IgD-negative memory B cell (primary cell): Measurements from ENCODE around the gene SKP1. TPM values are rescaled to one million over a fixed set of nuclear protein-coding genes. Genes with fewer than 3 reads are reported as not detected.
"Not testable (repeated sequence)": the region's sequence is repeated elsewhere in the genome, so short reads cannot be mapped to it uniquely, and the experiment has no call there.

Experiments used
- H3K27ac Mint-ChIP-seq, 3 donors: one replicate each; pipeline ENCODE4 v1.8.0; 2020 to 2022; ENCODE audit warnings: mild to moderate bottlenecking in 3 of 3, mixed read lengths in 3 of 3, moderate library complexity in 1 of 3
- H3K27me3 Mint-ChIP-seq: one replicate; pipeline ENCODE4 v1.8.0; 2021; ENCODE audit warnings: mixed read lengths
- H3K36me3 Mint-ChIP-seq: one replicate; pipeline ENCODE4 v1.8.0; 2020; ENCODE audit warnings: mild to moderate bottlenecking, mixed read lengths
- H3K4me1 Mint-ChIP-seq, 3 donors: one replicate each; pipeline ENCODE4 v1.8.0; 2020 to 2022; ENCODE audit warnings: mixed read lengths in 3 of 3, mild to moderate bottlenecking in 1 of 3
- H3K4me3 Mint-ChIP-seq, 4 donors: one replicate each; pipeline ENCODE4 v1.8.0; 2020 to 2022; ENCODE audit warnings: mild to moderate bottlenecking in 4 of 4, mixed read lengths in 4 of 4, moderate library complexity in 3 of 4
- H3K9me3 Mint-ChIP-seq, 3 donors: one replicate each; pipeline ENCODE4 v1.8.0; 2020 to 2021; ENCODE audit warnings: mixed read lengths in 3 of 3, mild to moderate bottlenecking in 1 of 3
- polyA plus RNA-seq: library from polyadenylated mRNA; unstranded; fragments of 300-500 nt; fragmentation: Illumina TruSeq; gene quantifications from one replicate; pipeline ENCODE4 v1.2.3, GENCODE V29; 2021

The SKP1 gene
- polyA plus RNA-seq: 875 TPM

DNA sequence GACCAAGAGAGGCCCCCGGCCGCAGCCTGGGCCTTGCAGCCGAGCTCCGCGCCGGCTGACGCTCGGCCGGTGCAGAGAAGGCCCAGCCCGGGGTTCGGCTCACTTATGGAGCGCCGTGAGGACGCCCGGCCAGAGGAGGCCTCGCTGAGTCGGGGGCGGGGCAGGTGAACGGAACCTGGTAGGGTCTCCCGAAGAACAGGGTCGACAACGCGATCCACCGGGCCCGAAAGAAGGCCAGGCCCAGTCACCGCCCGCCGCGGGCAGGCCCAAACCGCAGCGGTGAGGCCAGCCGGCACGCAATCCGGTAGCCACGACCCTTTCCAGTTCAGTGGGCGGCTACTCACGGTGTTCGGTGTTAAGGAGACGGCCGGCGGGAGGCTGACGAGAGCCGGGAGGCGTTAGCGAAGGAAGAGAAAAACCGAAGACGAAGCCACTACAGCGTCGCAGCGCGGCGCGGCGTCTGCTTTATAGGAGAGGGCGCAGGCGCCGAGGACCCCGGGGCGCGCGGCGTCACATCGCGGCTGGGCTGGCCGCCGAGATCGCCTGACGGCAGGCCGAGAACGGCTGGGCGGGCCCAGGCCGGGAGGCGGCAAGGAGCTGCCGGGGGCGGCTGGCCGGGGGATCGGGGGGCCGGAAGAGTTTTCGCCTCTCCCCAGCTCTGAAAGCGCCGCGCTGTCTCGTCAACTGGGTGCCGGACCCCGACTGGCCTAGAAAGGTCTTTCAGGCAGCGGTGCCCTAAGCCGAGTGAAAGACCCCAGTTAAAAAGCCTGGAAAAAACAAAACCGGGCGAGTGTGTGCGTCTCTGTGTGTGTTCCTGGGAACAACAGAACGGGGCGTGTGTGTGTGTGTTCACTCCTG, at the start of gene SKP1:
SKP1 (minus strand) TSS at position 440 of the 858 bp plus-strand sequence. CDS start 2,928 bp downstream, outside the sequence.
- H3K27me3 Mint-ChIP-seq: no peaks in the 10 kb centered on the region
- peak within 1 kb of the TSS; percentile 95 to 99 (median 98) for H3K4me3 Mint-ChIP-seq
- H3K36me3 Mint-ChIP-seq: no peaks in the 10 kb centered on the region
- peak within 1 kb of the TSS; percentile 97 to 99 (median 98) for H3K27ac Mint-ChIP-seq
- H3K4me1 Mint-ChIP-seq: peaks cover 10 to 26% (median 26%) of the 10 kb centered on the region in 3 donors
- H3K9me3 Mint-ChIP-seq: no peaks in the 10 kb centered on the region

DNA sequence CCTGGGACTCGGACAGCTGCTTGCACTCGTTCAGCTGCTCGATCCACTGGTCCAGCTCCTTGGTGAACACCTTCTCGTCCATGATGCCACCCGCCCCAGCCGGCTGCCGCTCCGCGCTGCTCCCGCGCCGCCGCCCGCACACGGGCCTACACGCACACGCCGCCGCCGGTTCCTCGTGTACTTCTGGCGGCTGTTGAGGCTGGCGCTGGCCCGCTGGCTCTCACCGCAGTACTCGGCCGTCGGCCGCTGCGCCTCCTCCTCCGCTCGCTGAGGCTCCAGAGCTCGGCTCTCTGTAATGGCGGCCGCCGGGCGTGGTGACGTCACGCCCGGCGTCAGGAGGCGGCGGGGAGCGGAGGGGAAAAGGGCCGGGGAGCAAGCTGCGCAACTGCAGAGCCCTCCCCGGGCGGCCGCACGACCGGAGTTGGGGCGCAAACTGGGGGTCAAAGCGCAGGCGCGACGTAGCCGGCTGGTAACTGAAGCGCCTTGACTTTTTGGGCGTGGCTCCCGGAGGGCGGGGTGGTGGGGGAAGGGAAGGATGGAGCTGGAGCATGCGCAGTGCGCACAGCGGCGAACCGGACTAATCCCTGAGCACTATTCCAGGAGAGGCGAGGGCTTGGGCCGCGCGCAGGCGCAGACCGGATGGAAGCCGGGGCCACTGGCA, 49.2 kb upstream of the SKP1 start, which contains the start of gene PPP2CA:
PPP2CA (minus strand) TSS at position 294 of the 661 bp plus-strand sequence; CDS start at position 82, 212 bp downstream.
- Mint-ChIP-seq H3K4me3 (peak within 1 kb of the TSS; percentile 97 to 100 (median 99)), H3K27me3 (no peaks in the 10 kb centered on the region), H3K27ac (peak within 1 kb of the TSS; percentile 99 to 100 (median 100)), H3K36me3 (peaks cover 7% of the 10 kb centered on the region), H3K9me3 (no peaks in the 10 kb centered on the region), H3K4me1 (peaks cover 32 to 51% (median 39%) of the 10 kb centered on the region in 3 donors)

DNA sequence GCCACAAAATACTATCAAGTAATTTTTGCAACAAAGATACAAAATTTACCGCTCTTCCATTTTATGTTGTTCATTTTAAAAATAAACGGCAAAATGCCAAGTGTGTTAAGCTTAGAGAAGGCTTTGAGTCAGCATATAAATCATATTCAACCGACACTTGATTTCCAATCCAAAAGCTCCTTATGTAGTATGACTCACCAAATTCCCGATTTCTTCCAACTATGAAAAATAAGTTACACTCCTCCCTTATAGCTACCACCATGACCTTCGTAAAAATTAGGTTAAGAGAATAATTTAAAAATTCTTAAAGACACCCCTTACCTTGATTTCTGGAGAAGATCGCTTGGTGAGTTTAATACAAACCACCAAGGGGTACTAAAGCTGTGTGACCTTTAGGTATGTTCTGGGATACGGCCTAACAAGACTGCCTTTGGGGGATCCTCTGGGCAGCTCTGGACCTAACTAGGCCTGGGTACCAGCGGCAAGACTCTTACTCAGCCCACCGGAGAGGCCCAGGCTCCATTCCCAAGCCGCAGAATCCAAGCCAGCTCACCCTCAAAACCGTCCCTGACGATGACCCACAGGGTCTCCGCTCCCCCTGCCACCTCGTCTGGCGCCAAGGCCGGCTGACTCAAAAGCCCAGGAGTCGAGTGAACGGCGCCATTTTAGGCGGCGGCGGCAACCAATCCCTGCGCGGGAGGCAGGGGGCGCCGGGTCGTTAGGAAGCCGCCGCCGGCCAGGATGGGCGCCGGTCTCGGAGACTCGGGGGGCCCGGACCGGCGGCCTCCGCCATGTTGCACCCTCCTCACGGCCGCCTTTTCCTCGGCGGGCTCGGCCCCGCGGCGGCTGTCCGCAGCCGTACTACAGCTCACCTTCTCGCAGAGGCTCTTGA, 48.4 kb upstream of the SKP1 start:
- H3K36me3 Mint-ChIP-seq: peaks cover 8% of the 10 kb centered on the region
- H3K4me1 Mint-ChIP-seq: peaks cover 39 to 59% (median 45%) of the 10 kb centered on the region in 3 donors
- H3K4me3 Mint-ChIP-seq: peak overlapping the region; percentile 97 to 100 (median 99)
- H3K27ac Mint-ChIP-seq: peak overlapping the region; percentile 99 to 100 (median 100)
- H3K27me3 Mint-ChIP-seq: no peaks in the 10 kb centered on the region
- H3K9me3 Mint-ChIP-seq: no peaks in the 10 kb centered on the region

DNA sequence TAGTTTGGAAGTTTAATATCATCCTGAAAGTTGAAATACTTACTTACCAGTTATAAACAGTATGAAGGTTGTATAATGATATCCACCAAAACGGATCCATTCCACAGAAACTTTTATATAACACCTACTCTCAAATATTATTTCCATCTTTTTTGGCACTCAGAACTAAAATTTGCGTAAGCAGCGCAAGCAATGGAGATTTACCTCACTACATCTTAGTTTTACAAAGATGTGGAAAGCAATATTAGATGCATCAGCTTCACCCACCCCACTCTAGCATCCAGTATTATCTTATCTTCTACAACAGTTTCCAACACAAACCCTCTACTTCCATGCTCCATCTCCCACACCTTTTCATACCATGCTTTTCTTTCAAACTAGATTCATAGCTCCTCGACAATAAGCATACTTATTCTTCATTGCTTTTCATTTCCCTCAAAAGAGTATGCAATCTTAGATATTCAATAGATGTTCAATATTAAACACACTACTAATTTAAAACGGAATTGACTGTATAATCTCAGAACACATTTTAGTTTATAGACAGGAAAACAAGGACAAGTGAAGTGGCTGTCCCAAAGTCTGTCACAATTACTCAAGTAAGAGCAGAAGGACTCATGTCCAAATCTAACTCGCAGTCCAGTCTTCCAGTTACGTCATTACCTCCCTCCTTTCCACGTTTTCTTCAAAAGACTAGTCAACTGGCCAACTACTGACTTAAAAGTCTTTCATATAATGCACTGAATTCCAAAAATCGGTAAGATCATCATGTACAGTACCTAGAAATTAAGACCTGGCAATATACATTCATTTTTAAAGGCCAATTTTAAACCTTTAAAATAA, 46.9 kb upstream of the SKP1 start:
- Mint-ChIP-seq H3K27ac (peak overlapping the region in 2 of 3 donors; percentile 99 to 100), H3K36me3 (peaks cover 8% of the 10 kb centered on the region), H3K27me3 (no peaks in the 10 kb centered on the region), H3K4me1 (peaks cover 50 to 71% (median 56%) of the 10 kb centered on the region in 3 donors), H3K9me3 (no peaks in the 10 kb centered on the region), H3K4me3 (peak overlapping the region; percentile 97 to 100 (median 99))

DNA sequence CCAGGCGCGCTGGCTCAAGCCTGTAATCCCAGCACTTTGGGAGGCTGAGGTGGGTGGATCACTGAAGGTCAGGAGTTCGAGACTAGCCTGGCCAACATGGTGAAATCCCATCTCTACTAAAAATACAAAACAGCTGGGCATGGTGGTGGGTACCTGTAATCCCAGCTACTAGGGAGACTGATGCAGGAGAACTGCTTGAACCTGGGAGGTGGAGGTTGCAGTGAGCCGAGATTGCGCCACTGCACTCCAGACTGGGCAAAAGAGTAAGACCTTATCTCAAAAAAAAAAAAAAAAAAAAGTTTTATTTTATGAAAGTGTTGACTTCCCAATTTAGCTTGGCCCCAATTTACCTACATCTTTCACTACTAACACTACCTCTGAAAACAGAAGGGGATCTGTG, 44.9 kb upstream of the SKP1 start:
- not testable (repeated sequence) for H3K27me3 Mint-ChIP-seq, H3K9me3 Mint-ChIP-seq
- peak overlapping the region in 1 of 3 donors; percentile 15 for H3K27ac Mint-ChIP-seq
- peaks cover 50 to 82% (median 57%) of the 10 kb centered on the region in 3 donors for H3K4me1 Mint-ChIP-seq
- peak overlapping the region in 3 of 4 donors; percentile 28 to 72 (median 66) for H3K4me3 Mint-ChIP-seq
- H3K36me3 Mint-ChIP-seq: peaks cover 13% of the 10 kb centered on the region

DNA sequence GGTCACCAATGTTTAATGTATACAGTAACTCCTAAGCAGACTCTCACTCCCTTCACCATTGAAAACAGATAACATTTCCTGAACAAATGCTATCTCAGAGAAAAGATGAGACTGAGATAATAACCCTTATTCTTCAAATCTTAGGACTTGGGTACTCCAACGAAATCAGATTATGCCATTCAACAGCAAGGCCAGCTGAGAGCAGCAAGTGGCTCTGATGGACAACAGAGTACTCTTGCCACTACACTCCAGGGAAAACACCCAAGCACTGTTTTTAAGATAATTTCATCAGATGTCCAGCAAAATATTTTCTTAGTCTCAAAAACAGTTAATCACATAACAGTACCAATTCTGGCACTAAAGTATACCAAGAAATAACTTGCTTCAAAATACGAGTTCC, 39.0 kb upstream of the SKP1 start:
- H3K9me3 Mint-ChIP-seq: no peaks in the 10 kb centered on the region
- H3K27me3 Mint-ChIP-seq: no peaks in the 10 kb centered on the region
- H3K4me1 Mint-ChIP-seq: peaks cover 52 to 58% (median 53%) of the 10 kb centered on the region in 3 donors
- peak overlapping the region in 1 of 3 donors; percentile 16 for H3K27ac Mint-ChIP-seq
- peak overlapping the region in 1 of 4 donors; percentile 63 for H3K4me3 Mint-ChIP-seq
- H3K36me3 Mint-ChIP-seq: peaks cover 5% of the 10 kb centered on the region

DNA sequence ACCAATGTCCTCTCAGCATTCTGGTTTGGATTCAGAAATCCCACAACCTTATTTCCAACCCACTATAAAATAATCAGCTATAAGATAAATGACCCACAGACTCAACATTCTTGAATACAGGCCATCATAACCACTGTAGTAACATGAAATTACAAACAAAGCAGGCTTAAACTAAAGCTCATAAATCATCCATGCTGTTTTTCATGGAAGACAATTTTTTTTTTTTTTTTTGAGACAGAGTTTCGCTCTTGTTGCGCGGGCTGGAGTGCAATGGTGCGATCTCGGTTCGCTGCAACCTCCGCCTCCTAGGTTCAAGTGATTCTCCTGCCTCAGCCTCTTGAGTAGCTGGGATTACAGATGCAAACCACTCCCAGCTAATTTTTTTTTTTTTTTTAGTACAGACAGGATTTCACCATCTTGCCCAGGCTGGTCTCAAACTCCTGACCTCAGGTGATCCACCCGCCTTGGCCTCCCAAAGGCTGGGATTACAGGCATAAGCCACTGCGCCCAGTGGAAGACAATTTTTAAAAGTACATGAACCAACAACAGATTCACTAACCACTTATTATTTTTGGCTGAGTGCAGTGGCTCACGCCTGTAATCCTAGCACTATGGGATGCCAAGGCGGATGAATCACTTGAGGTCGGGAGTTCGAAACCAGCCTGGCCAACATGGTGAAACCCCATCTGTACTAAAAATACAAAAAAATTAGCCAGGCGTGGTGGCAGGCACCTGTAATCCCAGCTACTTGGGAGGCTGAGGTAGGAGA, 34.7 kb upstream of the SKP1 start:
- not testable (repeated sequence) for H3K36me3 Mint-ChIP-seq, H3K27me3 Mint-ChIP-seq, H3K27ac Mint-ChIP-seq, H3K9me3 Mint-ChIP-seq
- Mint-ChIP-seq H3K4me1 (peaks cover 39 to 41% (median 41%) of the 10 kb centered on the region in 3 donors), H3K4me3 (peak overlapping the region in 1 of 4 donors; percentile 0)

DNA sequence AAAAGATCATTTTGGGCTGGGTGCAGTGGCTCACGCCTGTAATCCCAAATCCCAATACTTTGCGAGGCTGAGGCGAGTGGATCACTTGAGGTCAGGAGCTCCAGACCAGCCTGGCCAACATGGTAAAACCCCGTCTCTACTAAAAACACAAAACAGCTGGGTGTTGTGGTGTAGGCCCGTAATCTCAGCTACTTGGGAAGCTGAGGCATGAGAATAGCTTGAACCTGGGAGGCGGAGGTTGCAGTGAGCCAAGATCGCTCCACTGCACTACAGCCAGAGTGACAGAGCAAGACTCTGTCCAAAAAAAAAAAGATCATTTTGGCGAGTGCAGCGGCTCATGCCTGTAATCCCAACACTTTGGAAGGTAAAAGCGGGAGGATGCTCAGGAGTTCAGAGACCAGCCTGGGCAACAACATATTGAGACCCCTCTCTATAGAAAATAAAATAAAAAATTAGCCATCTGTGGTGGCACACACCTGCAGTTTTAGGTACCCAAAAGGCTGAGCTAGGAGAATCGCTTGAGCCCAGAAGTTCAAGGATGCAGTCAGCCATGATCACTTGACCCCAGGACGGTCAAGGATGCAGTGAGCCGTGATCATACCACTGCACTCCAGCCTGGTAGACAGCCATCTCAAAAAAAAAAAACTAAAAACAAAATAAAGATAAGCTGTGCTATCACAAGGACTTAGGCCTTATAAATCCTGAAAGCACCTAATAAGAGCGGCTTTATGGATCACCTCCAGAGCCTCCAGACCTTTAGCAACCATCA, 32.9 kb upstream of the SKP1 start:
- Mint-ChIP-seq H3K27me3 (no peaks in the 10 kb centered on the region), H3K27ac (peak overlapping the region in 2 of 3 donors; percentile 47 to 68), H3K9me3 (no peaks in the 10 kb centered on the region), H3K4me1 (peaks cover 32 to 37% (median 35%) of the 10 kb centered on the region in 3 donors), H3K4me3 (peak overlapping the region in 2 of 4 donors; percentile 33 to 54), H3K36me3 (no peaks in the 10 kb centered on the region)

DNA sequence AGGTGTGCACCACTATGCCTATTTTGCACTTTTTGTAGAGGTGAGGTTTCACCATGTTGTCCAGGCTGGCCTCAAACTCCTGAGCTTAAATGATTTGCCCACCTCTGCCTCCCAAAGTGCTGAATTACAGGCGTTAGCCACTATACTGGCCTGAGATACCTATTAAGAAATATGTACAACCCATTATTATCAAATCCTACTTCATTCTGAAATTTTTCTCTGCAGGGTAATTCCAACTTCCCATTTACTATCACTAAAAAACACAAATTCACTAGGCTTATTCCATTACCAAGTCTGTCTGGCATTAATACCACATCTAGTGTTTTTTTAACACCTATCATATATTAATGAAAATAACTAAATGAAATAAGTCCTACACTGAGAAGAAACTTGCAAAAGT, 30.9 kb upstream of the SKP1 start:
- no peaks in the 10 kb centered on the region for H3K36me3 Mint-ChIP-seq
- no peaks in the 10 kb centered on the region for H3K27me3 Mint-ChIP-seq
- H3K27ac Mint-ChIP-seq: no peak overlapping the region
- peaks cover 25 to 29% (median 27%) of the 10 kb centered on the region in 3 donors for H3K4me1 Mint-ChIP-seq
- no peak overlapping the region for H3K4me3 Mint-ChIP-seq
- H3K9me3 Mint-ChIP-seq: no peaks in the 10 kb centered on the region

DNA sequence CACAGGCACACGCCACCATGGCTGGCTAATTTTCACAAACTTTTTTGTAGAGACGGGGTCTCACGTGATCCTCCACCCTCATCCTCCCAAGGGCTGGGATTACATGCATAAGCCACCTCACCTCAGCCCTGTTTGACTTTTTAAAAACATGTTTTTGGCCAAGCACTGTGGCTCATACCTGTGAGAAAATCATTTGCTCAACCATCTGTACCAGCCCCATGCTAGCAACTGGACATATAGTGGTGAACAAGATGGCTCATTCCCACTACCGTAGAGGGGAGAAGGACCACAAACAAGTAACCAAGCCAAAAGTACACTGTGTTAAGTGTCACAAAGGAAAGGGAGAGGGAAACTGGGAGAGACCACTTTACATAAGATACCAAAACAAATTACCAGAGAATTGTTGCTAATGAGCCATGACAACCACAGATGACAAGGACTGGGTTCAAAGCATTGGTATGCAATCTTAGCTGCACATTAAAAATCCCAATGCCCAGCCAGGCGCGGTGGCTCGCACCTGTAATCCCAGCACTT, 29.9 kb upstream of the SKP1 start:
- Mint-ChIP-seq H3K36me3 (peaks cover 4% of the 10 kb centered on the region), H3K4me1 (peaks cover 18 to 24% (median 20%) of the 10 kb centered on the region in 3 donors), H3K4me3 (no peak overlapping the region), H3K27me3 (no peaks in the 10 kb centered on the region), H3K9me3 (no peaks in the 10 kb centered on the region), H3K27ac (no peak overlapping the region)

DNA sequence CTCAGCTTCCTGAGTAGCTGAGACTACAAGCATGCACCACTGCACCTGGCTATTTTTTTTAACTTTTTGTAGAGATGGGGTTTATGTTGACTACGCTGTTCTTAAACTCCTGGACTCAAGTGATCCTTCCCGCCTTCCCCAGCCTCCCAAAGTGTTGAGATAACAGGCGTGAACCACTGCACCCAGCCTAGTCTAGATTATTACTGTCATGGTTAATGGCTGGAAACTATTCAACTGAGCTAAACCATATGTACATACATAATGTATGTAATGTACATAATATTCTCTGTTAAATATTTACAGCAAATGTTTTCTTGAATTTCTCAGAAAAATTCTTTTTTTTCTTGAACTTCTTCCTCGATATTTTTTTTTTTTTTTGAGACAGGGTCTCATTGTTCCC, 27.8 kb upstream of the SKP1 start:
- Mint-ChIP-seq H3K4me1 (peaks cover 14 to 20% (median 17%) of the 10 kb centered on the region in 3 donors), H3K4me3 (no peak overlapping the region), H3K27me3 (no peaks in the 10 kb centered on the region), H3K9me3 (no peaks in the 10 kb centered on the region), H3K27ac (peak overlapping the region in 1 of 3 donors; percentile 18), H3K36me3 (peaks cover 7% of the 10 kb centered on the region)

DNA sequence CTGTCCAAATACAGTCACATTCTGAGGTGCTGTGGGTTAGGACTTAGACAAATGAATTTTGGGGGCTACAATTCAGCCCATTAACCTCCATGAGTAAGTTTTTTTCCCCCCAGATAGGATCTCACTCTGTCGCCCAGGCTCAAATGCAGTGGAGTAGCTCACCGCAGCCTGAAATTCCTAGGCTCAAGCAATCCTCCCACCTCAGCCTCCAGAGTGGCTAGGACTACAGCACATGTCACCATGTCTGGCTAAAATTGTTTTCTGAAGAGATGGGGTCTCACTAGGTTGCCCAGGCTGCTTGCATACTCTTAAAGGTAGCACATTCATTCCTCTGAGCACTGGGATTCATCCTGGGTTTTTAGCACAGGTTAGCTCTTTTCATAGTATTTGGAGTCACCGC, 26.9 kb upstream of the SKP1 start:
- H3K4me3 Mint-ChIP-seq: no peak overlapping the region
- peaks cover 5 to 12% (median 8%) of the 10 kb centered on the region in 3 donors for H3K4me1 Mint-ChIP-seq
- H3K27me3 Mint-ChIP-seq: no peaks in the 10 kb centered on the region
- H3K9me3 Mint-ChIP-seq: no peaks in the 10 kb centered on the region
- peaks cover 8% of the 10 kb centered on the region for H3K36me3 Mint-ChIP-seq
- H3K27ac Mint-ChIP-seq: peak overlapping the region in 1 of 3 donors; percentile 36
